ENCODE data around the gene STRN4. TPM values are rescaled to one million over a fixed set of nuclear protein-coding genes. Genes with fewer than 3 reads are reported as not detected.

The STRN4 gene
- total and polyA plus RNA-seq, 9 of the 15 experiments (the other 6 are each of a cell fraction or from before 2014, with no cell fraction given), result 0.62 to 83.7 (median 36.9) TPM

DNA sequence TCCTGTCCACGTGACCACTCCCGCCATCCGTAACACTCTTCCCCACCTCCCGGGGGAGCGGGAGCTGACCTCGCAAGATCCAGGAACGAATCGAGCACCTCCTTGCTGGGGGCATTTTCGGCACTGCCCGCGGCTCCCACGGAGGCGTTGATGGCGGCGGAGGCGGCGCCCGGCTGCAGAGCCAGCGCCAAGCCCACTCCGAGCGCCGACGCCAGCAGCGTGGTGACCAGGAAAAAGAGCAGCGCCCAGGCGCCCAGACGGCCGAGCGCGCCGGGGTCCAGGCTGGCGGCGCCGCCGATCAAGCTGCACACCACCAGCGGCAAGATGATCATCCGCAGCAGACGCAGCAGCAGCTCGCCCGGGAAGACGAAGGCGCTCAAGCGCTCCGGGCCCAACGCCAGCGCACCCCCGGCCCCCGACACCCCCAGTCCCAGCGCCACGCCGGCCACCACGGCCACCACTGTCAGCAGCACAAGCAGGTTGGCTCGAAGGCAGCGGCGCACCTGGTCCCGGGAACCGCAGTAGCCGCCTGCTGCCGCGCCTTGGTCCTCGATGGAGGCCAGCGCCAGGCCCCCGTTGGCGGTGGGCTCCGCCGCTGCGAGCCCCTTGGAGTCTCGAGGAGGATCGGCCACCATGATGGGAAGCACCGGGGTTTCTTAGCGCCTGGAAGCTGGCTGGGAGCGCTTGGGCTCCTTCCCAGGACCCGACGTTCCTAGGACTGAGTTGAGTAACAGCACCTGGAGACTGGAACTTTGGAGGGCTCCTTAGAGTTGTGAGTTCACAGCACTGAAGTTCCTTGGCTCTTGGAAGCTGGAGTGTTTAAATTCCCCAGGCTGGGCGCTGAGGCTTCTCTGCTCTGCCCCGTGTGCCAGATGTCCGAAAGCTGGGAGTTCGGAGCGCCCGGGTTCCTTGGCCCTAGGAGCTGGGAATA, 41.3 kb upstream of the STRN4 start (continued):
- TF ChIP-seq, protein P1, sequence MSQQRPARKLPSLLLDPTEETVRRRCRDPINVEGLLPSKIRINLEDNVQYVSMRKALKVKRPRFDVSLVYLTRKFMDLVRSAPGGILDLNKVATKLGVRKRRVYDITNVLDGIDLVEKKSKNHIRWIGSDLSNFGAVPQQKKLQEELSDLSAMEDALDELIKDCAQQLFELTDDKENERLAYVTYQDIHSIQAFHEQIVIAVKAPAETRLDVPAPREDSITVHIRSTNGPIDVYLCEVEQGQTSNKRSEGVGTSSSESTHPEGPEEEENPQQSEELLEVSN (IDR thresholded peaks at IDR 0.05; ENCODE audit: borderline replicate concordance in 1 of 2, extremely low read depth in 1 of 2, insufficient read depth in 1 of 2, insufficient read length in 1 of 2, low read depth in 1 of 2, low read length in 1 of 2, poor library complexity in 1 of 2, severe bottlenecking in 1 of 2), result peak in 1 of 2 experiments; percentile 47
- TF ChIP-seq ELF2 (CRISPR knock-in tag; IDR thresholded peaks at IDR 0.05) (no peak), NONO (IDR thresholded peaks at IDR 0.05; ENCODE audit: low read depth in 2 of 2, low read length in 1 of 2) (peak in 1 of 2 experiments; percentile 45; a peak in 1 of 4 replicates), NR4A1 (CRISPR knock-in tag; IDR thresholded peaks at IDR 0.05) (peak; percentile 64; the same call in 1 of the 2 replicates), NR4A1 (tag; IDR thresholded peaks at IDR 0.05) (no peak), COPS2 (conservative IDR thresholded peaks at IDR 0.05) (no peak), MEF2D (tag; conservative IDR thresholded peaks at IDR 0.05; ENCODE audit: low read depth) (no peak), FIP1L1 (IDR thresholded peaks at IDR 0.05; ENCODE audit: low read depth, low read length, poor library complexity, severe bottlenecking) (peak; percentile 87), ZNF764 (CRISPR knock-in tag; IDR thresholded peaks at IDR 0.05; ENCODE audit: low read depth) (no peak), ARHGAP35 (IDR thresholded peaks at IDR 0.05; ENCODE audit: partially characterized antibody) (no peak), HNRNPLL (IDR thresholded peaks at IDR 0.05; ENCODE audit: low read depth, low read length, poor library complexity, severe bottlenecking) (peak; percentile 79), PHF8 (IDR thresholded peaks at IDR 0.05; ENCODE audit: borderline replicate concordance, low read length) (no peak), MECOM (CRISPR knock-in tag; IDR thresholded peaks at IDR 0.05) (no peak), TEAD2 (tag; IDR thresholded peaks at IDR 0.05) (no peak), XRCC3 (IDR thresholded peaks at IDR 0.05) (no peak), CEBPZ (IDR thresholded peaks at IDR 0.05; ENCODE audit: borderline replicate concordance, low read depth, low read length) (no peak)
- TF ChIP-seq, protein P2, sequence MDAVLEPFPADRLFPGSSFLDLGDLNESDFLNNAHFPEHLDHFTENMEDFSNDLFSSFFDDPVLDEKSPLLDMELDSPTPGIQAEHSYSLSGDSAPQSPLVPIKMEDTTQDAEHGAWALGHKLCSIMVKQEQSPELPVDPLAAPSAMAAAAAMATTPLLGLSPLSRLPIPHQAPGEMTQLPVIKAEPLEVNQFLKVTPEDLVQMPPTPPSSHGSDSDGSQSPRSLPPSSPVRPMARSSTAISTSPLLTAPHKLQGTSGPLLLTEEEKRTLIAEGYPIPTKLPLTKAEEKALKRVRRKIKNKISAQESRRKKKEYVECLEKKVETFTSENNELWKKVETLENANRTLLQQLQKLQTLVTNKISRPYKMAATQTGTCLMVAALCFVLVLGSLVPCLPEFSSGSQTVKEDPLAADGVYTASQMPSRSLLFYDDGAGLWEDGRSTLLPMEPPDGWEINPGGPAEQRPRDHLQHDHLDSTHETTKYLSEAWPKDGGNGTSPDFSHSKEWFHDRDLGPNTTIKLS (IDR thresholded peaks at IDR 0.05; ENCODE audit: borderline replicate concordance, low read depth), result no peak
- TF ChIP-seq, protein P3, sequence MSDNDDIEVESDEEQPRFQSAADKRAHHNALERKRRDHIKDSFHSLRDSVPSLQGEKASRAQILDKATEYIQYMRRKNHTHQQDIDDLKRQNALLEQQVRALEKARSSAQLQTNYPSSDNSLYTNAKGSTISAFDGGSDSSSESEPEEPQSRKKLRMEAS (CRISPR knock-in tag; IDR thresholded peaks at IDR 0.05), result 0 out of 2 replicates have a peak, but pooled peaks have one; percentile 38
